Measurements from ENCODE around the gene IL10.
"Not testable (repeated sequence)": the region's sequence is repeated elsewhere in the genome, so short reads cannot be mapped to it uniquely, and the experiment has no call there.

The IL10 gene

GRCh38 chr1:206768472-206769303, 3.6 kb downstream of the IL10 start:
- TF ChIP-seq, protein P1, sequence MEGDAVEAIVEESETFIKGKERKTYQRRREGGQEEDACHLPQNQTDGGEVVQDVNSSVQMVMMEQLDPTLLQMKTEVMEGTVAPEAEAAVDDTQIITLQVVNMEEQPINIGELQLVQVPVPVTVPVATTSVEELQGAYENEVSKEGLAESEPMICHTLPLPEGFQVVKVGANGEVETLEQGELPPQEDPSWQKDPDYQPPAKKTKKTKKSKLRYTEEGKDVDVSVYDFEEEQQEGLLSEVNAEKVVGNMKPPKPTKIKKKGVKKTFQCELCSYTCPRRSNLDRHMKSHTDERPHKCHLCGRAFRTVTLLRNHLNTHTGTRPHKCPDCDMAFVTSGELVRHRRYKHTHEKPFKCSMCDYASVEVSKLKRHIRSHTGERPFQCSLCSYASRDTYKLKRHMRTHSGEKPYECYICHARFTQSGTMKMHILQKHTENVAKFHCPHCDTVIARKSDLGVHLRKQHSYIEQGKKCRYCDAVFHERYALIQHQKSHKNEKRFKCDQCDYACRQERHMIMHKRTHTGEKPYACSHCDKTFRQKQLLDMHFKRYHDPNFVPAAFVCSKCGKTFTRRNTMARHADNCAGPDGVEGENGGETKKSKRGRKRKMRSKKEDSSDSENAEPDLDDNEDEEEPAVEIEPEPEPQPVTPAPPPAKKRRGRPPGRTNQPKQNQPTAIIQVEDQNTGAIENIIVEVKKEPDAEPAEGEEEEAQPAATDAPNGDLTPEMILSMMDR (IDR thresholded peaks at IDR 0.05; ENCODE audit: control insufficient read depth, extremely low read depth, insufficient read depth) = no peak
- H3K4me3 ChIP-seq (ENCODE audit: low read depth, low read length) = no peak overlapping the region
- no peak for DNase-seq (ENCODE audit: low read depth)

- TF ChIP-seq, protein P1 (IDR thresholded peaks at IDR 0.05; ENCODE audit: control insufficient read depth, extremely low read depth, insufficient read depth) = no peak
- H3K4me3 ChIP-seq (ENCODE audit: low read depth, low read length) = no peak overlapping the region
- no peak for DNase-seq (ENCODE audit: low read depth)
Measured at GRCh38 chr1:206766251-206766856, 5.9 kb downstream of the IL10 start.

DNA sequence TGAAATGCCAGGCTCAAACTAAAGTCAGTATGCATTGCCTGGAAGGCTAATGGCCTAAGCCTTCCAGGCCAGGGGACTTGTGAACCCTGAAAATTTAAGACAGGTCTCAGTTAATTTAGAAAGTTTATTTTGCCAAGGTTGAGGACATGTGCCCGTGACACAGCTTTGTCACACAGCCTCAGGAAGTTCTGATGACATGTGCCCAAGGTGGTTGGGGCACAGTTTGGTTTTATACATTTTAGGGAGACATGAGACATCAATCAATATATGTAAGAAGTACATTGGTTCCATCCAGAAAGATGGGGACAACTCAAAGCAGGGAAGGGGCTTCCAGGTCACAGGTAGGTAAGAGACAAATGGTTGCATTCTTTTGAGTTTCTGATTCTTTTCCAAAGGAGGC, 6.5 kb downstream of the IL10 start:
- DNase-seq (ENCODE audit: low read depth); H3K4me3 ChIP-seq (ENCODE audit: low read depth, low read length): not testable (repeated sequence)

DNA sequence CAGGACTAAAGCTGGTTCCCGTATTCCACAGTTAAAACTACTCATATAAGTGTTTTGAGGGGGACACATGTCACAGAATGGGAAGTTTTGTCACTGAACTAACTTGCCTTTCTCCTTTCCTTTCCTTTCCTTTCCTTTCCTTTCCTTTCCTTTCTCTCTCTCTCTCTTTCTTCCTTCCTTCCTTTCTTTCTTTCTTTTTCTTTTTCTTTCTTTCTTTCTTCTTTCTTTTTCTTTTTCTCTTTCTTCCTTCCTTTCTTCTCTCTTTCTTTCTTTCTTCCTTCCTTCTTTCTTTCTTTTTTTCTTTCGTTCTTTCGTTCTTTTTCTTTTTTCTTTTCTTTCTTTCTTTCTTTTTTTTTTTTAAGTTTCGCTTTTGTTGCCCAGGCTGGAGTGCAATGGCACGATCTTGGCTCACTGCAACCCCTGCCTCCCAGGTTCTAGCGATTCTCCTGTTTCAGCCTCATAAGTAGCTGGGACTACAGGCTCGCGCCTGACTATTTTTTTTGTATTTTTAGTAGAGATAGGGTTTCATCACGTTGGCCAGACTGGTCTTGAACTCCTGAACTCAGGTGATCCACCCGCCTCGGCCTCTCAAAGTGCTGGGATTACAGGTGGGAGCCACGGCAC, 9.4 kb downstream of the IL10 start:
- DNase-seq (ENCODE audit: low read depth); H3K4me3 ChIP-seq (ENCODE audit: low read depth, low read length): not testable (repeated sequence)

GRCh38 chr1:206761159-206761768, 11.0 kb downstream of the IL10 start:
- no peak for DNase-seq (ENCODE audit: low read depth)
- TF ChIP-seq, protein P1 (IDR thresholded peaks at IDR 0.05; ENCODE audit: control insufficient read depth, extremely low read depth, insufficient read depth) = no peak

GRCh38 chr1:206760590-206760989, 11.7 kb downstream of the IL10 start:
- TF ChIP-seq, protein P1 (IDR thresholded peaks at IDR 0.05; ENCODE audit: control insufficient read depth, extremely low read depth, insufficient read depth) = no peak
- DNase-seq (ENCODE audit: low read depth) = no peak
- H3K4me3 ChIP-seq (ENCODE audit: low read depth, low read length) = no peak overlapping the region

More at GRCh38 chr1:206761159-206761768, 11.0 kb downstream of the IL10 start:
- H3K4me3 ChIP-seq (ENCODE audit: low read depth, low read length) = no peak overlapping the region

GRCh38 chr1:206757524-206758266, 14.6 kb downstream of the IL10 start:
- H3K4me3 ChIP-seq (ENCODE audit: low read depth, low read length) = no peak overlapping the region
- DNase-seq (ENCODE audit: low read depth) = no peak
- TF ChIP-seq, protein P1 (IDR thresholded peaks at IDR 0.05; ENCODE audit: control insufficient read depth, extremely low read depth, insufficient read depth) = no peak
